ENCODE results near the gene APOL5. TPM values are rescaled to one million over a fixed set of nuclear protein-coding genes. Genes with fewer than 3 reads are reported as not detected.
A peak's percentile ranks its signal among the peaks of the same experiment; 100 is the strongest.
"Not testable (repeated sequence)": the region's sequence is repeated elsewhere in the genome, so short reads cannot be mapped to it uniquely, and the experiment has no call there.

APOL5 gene
- total RNA-seq, 1 donor from 2014 or later = not detected

DNA sequence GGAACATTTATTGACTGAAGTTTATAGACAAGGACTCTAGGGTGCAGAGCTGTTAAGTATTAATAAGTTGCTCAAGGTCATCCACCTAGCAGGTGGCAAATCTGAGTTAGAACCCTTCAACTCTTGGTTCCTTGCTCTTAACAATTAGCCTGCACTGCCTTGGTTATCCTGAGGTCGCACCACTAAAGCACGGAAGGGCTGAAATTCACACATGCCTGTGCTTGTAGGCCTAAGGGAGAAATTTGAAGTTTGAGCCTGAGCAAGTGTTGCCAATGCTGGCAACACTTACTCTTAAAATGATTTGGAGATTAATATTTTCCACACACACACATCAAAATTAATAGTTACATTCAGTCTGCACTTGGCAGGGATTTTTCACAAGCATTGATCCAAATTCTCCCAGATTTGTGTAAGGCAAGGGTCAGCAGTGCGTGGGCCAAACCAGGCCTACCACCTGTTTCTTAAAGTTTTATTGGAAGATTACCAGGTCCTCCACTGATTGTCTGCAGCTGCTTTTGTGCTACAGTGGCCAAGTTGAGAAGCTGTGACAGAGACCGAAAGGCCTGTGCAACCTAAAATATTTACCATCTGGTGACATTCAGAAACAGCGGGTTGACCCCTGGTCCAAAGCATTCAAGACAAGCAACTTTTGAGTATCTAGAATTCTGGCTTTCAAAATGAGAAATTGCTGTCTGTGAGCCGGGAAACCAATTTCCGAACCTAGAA is 16.3 kb downstream of the APOL5 start:
- DNase-seq (ENCODE audit: low read depth) = no peak
- TF ChIP-seq, protein P1, sequence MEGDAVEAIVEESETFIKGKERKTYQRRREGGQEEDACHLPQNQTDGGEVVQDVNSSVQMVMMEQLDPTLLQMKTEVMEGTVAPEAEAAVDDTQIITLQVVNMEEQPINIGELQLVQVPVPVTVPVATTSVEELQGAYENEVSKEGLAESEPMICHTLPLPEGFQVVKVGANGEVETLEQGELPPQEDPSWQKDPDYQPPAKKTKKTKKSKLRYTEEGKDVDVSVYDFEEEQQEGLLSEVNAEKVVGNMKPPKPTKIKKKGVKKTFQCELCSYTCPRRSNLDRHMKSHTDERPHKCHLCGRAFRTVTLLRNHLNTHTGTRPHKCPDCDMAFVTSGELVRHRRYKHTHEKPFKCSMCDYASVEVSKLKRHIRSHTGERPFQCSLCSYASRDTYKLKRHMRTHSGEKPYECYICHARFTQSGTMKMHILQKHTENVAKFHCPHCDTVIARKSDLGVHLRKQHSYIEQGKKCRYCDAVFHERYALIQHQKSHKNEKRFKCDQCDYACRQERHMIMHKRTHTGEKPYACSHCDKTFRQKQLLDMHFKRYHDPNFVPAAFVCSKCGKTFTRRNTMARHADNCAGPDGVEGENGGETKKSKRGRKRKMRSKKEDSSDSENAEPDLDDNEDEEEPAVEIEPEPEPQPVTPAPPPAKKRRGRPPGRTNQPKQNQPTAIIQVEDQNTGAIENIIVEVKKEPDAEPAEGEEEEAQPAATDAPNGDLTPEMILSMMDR (conservative IDR thresholded peaks at IDR 0.05; ENCODE audit: low read depth, low read length) = no peak
- no peak overlapping the region for H3K4me3 ChIP-seq (ENCODE audit: low read depth, low read length)

DNA sequence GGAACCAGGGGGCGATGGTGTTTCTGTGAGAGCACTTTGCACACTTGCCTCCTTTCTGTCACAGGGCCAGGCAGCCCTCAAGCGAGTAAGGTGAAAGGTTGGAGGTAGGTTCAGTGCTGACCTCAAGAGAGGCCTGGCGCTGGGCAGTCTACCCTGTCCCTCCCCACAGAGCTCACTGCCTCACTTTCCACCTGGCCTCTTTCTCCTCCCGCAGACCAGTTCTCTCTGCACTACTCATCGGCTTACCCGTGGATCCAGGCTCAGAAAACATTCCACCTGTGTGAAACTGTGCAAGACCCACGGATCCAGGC is 16.8 kb downstream of the APOL5 start:
- TF ChIP-seq, protein P1 (conservative IDR thresholded peaks at IDR 0.05; ENCODE audit: low read depth, low read length) = no peak
- no peak overlapping the region for H3K4me3 ChIP-seq (ENCODE audit: low read depth, low read length)
- no peak for DNase-seq (ENCODE audit: low read depth)

DNA sequence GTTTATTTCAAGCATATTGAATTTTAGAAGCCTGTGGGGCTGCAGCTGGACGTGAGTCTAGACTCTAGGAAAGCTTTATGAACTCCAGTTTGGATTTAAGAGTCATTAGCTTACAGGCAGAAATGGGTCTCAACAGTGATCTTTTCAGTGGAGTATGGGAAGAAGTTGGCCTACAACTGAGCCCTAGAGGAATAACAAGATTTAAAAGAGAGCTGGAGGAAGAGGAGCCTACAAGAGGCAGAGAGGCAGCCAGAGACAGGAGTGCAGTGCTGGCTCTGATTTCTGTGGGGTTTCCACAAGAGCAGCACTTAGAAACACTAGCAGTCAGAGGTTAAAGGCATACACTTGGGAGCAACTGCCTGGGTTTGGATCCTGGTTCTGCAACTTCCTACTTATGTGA is 17.9 kb downstream of the APOL5 start:
- no peak for DNase-seq (ENCODE audit: low read depth)
- no peak overlapping the region for H3K4me3 ChIP-seq (ENCODE audit: low read depth, low read length)
- TF ChIP-seq, protein P1 (conservative IDR thresholded peaks at IDR 0.05; ENCODE audit: low read depth, low read length) = no peak

DNA sequence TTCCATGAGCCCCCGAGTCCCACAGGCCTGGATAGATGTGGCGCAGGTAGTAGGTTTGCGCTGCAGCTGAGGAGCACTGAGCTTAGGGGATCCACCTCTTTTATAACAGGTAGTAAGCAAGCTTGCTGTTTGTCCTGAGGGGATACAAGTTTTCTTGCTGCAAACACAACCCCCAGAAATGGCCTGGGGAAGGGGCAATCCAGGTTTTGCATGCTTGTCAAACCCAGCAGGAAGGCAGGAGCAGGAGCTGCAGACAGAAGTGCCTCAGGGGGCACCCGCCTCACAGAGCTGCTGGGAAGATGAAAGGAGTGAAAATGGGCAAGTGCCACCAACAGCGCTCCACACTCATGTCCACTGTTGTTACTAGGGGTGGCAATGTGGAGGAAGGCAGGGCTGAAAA is 18.5 kb downstream of the APOL5 start:
- no peak for DNase-seq (ENCODE audit: low read depth)
- TF ChIP-seq, protein P1 (conservative IDR thresholded peaks at IDR 0.05; ENCODE audit: low read depth, low read length) = no peak
- H3K4me3 ChIP-seq (ENCODE audit: low read depth, low read length) = no peak overlapping the region

DNA sequence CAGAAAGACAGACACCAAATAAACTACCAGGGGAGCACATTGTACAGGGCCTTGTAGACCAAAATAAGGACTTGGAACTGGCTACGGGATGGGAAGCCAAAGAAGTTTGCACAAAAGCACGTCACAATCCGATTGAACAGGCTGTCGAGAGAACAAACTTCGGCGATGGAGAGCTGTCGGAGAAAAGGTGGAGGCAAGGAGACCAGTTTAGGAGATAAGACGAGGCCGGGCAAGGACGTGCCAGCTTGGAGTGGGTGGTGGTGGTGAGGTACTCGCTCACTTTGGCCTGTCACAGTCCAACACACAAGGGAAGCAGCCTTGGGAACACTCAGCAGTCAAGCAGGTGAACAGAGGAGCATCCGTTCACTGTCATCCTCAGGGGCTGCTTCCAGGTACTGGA is 19.0 kb downstream of the APOL5 start:
- no peak overlapping the region for H3K4me3 ChIP-seq (ENCODE audit: low read depth, low read length)
- TF ChIP-seq, protein P1 (conservative IDR thresholded peaks at IDR 0.05; ENCODE audit: low read depth, low read length) = no peak
- no peak for DNase-seq (ENCODE audit: low read depth)

- DNase-seq (ENCODE audit: low read depth); H3K4me3 ChIP-seq (ENCODE audit: low read depth, low read length): not testable (repeated sequence)
Measured at GRCh38 chr22:35737886-35738285, 20.2 kb downstream of the APOL5 start.

DNA sequence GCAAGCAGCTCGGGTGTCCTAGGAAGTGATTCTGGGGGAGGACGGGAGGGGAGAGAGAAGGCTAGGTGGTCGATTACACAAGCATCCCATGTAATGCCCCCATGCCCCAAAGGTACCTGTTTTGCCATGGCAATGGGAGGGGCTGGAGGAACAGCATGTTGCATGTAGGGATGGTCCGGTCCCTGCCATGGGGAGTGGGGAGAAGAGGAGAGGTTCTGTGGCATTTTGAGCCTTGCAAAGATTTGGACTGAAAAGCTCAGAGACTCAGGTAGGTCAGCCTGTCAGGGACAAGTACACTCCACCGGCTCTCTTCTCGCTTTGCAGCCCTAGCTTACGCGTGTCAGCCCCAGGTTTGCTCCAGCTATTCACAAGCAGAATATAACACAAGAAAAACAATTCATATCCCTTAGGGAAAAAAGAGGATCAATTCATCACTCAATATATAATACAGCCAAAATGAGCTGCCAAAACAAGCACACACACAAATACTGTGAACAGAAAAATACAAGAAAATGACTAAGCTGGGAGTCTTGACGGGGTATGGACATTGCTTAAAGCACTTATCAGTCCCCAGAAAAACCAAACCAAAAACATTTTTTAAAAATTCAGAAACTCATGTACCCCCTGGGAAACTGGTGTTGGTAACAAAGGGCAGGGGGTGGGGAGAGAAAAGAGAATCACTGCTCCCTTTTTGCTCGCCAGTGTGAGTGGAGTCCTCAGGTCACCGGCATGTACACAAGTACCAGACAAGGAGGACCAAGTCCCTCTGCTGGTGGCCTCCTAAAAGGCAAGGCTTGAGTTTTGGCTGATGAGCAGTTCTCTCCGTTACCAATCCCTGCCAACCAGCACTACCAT is 21.6 kb downstream of the APOL5 start:
- DNase-seq (ENCODE audit: low read depth) = no peak
- no peak overlapping the region for H3K4me3 ChIP-seq (ENCODE audit: low read depth, low read length)
- TF ChIP-seq, protein P1 (conservative IDR thresholded peaks at IDR 0.05; ENCODE audit: low read depth, low read length) = peak; percentile 36
